DMS153 treated with DMSO at 0.1 percent for 48 hours (cell line): ENCODE measurements around the gene SPRY1.

Experiments used
- DNase-seq: peaks from one replicate; lab custom pipeline; 2025; ENCODE audit not compliant: unreplicated experiment; lab: John Stamatoyannopoulos, UW

SPRY1 gene

DNA sequence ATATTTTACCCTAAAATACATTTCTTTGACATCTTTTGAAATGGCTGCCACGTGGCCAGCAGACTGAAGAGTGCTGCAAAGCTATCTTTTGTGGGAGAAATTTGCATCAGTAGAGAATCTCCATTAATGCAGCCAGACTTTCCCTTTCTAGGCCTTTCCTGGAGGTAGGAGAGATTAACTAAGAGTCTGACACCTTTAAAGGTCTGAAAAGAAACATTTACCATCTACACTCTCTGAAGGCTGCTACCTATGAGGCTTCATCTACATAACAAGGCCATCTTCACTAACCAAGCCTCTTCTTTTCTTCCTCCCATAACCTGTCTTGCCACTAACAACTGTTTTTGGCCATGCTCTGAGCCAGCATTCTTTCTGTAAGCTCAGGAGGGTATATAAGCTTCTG, 17.8 kb upstream of the SPRY1 start:
- no peak for DNase-seq

DNA sequence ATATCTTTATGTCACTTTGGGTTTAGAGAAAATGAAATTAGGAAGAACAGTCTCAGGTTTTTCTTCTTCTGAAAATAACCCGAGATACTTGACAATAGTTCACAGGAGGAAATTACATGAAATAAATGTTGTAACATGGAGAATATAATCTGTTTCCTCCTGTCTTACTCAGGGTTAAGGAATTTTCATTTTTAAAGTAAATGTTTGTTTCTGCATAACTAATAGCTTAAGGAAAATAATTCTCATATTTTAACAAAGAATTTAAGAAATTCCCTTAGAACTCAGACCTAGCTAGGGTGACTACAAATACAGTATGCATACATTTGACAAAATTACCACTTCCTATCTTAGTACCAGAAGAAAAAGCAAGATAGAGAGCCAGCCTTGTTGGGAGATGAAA, 17.2 kb upstream of the SPRY1 start:
- no peak for DNase-seq

DNA sequence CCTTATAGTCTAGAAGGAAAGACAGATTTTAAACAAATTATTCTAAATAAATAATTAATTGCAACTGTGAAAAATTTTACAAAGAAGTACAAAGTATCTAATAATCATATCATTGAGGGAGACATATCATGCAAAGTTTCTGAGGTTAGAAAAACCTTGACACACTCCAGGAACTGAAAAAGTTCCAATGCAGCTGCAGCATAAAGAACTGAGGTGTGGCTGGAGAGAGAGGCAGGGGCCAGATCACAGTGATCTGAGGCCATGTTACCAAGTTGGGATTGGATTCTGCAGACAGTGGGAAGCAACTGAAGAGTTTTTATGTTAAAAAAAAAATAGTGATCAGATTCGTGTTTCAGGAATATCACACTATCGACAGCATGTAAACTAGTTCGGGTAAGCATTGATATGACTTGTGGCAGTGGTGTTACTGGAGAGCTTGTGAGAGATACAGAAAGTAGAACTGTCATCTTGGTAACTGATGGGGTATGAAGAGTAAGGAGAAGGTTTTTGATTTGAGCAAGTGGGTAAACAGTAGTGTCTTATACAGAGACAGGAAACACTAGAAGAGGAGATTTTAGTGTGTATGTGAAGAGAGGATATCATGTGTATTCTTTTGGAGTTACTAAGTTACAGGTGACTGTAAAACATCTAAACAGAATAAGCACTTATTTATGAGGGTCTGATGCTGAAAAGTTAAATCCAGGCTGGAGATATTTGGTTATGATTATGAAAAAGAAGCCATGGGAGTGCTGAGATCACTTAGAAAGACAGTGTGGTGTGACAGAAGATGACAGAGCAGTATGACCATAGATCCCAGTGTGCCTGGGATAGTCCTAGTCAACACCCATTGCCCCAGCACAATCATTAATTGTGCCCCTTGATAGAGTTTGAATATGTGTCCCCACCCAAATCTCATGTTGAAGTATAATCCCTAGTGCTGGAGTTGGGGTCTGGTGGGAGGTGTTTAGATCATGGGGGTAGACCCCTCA, 15.6 kb upstream of the SPRY1 start:
- DNase-seq: no peak

DNA sequence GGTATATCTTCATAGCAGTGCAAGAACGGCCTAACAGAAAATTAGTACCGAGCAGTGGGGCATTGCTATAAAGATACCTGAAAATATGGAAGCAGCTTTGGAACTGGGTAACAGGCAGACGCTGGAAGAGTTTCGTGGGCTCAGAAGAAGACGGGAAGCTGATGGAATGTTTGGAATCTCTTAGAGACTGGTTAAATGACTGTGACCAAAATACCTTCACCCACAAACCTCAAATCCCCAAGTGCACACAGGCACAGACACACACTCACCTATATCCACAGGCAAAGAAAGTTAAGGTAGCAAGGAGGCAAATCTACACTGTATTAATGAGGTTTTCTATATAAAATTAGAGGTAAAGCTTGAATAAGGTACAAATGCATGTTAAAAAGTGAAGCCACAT, 14.6 kb upstream of the SPRY1 start:
- no peak for DNase-seq

DNA sequence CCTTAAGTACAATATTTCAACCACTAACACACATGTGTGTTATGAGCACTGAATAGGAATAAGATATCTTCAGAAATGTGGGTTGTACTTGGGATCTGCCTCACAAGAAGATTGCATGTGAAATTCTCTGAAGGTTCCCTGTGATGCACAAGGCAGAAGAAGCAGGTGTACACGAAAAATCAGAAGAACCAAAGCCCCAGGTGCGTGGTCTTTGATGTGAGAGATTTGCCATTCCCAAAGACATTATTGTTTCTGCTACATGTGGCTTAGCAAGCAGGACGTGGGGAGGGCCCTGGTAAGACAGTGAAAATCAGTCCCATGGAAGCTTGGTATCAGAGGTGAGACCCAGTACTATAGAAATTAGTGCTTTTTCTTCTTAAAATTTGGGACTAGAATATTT, 13.0 kb upstream of the SPRY1 start:
- no peak for DNase-seq

DNA sequence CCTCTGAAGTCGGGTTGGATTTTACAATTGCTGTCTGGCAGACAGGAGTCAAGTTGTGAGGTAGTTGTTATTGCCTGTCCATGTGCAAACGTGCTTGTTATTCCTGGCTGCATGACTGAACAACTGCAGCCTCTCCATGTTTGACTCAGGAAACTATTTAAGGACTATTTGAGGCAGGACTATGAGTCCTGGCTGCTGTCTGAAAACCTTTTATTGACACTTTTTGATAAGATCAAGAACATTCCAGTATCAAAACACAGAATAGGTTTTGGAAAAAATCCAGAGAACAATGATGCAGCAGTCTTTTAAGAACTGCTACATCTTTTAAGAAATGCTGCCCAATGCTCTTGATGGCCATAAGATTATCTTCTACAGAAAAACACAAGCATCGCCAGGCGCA, 10.0 kb upstream of the SPRY1 start:
- DNase-seq: no peak

DNA sequence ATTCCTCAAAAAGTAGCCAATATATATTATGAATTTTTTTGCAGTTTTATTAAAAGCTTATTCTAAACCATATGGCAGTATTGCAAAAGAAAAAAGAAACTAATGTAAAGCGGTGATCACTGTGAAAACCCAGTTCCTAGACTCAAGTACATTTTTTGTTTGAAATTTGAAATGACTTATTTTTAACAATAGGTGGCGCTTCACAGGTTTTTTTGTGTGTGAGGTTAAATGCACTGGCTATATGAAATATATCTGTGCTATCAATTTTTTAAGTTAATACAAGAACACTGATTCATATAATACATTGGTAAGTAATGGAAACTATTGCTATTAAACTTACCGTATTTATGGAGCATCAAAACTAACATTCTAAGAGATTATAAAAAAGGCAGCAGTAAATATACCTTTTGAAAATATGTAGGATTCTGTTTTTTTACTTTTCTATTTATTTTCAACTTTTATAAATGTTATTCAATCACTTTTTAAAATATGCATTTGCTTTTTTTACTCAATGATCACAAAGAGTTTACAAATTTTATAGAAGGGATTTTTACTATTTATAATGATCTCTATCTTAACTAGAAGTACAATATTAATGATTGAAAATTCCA, 5.6 kb upstream of the SPRY1 start:
- peak; percentile 33 for DNase-seq

DNA sequence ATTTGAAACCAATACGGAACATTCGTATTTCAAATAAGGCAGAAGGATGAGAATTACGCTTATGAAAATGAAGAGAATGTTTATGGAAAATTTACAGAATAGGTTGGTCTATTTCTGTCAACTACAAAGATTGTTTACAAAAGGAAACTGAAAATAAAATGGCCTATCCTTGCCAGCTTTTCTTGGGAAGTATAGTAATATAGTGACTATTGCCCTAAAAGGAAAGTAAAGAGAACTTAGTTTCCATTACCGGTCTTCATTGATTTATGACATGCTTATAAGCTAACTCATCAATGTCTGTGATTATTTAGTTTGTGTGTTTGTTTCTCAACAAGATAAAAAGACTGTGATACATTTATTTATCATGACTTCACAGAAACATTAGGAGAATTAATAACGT, 2.9 kb upstream of the SPRY1 start:
- DNase-seq: no peak

DNA sequence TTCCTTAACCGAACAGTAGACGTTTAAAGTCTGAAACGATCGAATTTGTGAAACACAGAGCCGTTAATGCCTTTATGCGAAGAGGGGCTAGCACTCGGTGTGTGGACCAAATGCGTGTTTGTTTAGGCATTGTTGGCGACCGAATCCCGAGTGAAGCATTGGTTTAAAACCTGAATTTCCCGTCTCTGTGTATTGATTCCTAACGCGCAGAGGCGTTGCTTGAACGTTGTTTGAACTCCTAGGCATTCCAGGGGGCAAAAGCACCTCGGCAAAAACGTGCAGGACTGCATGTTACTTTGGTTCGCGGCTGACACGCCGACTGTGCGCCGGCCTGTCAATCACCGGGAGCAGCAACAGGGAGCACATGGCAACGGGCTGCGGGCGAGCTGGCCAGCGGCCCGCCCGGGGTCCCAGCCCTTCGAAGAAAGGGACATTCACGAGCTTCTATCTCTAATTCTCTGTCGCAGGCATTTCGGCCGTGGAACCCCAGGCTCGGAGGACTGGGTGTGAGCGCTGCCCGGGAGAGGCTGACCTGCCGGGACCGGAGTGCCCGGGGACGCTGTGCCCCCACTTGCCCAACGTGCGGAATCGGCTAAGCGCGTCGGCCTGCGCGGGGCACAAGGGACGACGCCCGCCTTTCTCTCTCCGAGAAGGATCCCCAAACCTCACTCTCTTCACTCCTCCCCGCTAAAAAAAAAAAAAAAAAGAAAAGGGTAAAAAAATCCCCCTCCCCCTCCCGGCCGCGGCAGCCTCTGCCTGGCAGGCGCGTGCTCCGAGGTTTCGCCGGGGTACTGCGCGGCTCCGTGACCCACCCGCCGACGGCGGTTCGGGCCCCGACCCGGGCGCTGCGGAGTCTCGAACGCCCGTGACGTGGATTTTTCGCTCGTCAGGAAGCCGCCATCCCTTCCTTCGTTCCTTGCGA, 810 bp downstream of the SPRY1 start:
- no peak for DNase-seq

DNA sequence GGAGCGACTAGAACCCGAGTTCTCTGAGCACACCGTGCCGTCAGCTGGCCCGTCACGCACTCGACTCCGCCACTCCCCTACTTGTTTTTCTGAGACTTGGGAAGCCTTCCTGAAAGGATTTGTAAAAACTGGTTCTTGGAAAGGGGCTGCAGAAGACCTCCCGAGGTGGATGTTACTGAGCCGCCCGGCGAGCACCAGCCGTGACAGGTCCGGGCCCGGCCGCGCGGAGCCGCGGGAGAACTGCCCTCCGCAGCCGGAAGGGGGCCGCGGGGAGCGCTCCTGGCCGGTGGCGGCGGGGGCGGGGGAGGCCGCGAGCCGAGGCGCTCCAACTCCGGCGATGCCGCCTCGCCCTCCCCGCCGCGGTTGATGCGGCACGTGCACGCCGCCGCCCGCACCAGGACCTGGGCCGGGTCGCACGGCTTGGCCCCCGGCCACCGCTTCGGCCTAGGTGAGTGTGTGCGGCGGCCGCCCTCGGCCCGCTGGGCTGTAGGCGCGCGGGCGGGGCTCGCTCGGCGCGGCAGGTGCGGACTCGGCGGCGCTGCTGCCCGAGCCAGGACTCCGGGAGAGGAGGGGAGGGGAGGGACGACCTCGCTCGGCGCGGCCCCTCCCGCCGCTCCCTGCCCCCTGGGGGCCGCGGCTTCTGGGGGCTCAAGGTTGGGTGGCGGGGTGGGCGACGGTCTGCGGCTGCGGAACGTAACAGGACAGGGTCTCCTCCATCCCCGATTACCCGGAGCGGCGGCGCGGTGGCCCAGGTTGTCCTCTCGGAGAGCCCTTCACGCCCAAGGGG, 1.7 kb downstream of the SPRY1 start:
- peak; percentile 33 for DNase-seq

DNA sequence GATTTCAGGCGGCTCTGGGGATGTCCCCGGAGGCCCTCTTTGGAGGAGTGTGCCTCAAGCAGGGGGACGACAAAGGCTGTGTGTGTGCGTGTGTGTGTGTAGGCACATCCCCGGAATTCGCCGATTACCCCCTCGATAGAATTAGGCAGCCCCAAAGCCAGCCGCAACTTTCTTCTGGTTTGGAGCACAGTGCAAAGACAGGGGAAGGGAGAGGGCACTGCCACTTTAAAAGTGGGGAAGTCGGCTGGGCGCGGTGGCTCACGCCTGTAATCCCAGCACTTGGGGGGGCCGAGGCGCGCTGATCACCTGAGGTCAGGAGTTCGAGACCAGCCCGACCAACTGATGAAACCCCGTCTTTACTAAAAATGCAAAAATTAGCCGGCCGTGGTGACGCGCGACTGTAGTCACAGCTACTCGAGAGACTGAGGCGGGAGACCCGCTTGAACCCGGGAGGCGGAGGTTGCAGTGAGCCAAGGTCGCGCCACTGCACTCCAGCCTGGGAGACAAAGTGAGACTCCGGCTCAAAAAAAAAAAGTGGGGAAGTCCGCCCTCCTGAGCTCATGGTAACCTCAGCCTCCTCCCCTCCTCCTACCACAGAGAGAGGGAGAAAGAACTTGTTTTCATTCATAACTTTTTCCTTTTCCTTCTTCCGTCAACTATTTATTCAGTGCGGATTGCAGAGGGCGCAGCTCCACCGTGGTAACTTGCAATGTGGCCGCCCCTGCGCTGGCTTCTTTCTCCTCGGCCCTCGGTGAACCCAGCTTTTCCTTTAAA, 2.4 kb downstream of the SPRY1 start:
- peak; percentile 23 for DNase-seq

DNA sequence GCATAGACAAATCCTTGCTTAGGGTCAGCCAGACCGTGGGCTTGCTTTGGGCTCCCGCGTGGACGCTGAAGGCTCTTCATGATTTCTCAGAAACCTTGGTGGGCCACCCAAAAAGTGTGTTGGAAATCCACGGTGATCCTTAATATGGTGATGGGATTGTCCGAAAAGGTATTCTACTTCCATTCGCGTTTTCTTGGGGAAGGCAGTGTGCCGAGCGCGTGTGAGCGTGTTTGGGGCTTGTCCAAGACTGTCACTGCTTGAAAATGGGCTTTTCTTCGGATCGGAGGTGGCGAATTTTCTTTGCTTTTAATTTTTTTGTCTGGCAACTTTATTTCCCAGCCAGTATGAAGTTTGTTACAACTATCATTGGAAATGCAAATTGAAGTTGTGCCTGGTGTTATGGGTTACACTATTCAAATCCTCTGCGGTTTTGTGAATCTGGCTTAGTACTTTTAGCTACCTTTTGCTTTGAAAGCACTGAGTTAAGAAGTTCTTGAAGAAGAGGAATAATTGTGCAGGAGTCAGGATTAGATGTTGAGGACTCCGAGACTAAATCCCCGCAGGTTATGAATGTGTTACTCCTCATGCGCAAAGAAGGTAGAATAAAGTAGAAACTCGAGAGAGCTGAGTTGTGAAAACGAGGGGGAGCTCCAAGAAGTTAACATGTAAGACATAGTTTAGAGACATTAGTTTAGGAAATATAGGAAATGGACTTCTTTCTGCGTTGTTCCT, 3.2 kb downstream of the SPRY1 start:
- no peak for DNase-seq

DNA sequence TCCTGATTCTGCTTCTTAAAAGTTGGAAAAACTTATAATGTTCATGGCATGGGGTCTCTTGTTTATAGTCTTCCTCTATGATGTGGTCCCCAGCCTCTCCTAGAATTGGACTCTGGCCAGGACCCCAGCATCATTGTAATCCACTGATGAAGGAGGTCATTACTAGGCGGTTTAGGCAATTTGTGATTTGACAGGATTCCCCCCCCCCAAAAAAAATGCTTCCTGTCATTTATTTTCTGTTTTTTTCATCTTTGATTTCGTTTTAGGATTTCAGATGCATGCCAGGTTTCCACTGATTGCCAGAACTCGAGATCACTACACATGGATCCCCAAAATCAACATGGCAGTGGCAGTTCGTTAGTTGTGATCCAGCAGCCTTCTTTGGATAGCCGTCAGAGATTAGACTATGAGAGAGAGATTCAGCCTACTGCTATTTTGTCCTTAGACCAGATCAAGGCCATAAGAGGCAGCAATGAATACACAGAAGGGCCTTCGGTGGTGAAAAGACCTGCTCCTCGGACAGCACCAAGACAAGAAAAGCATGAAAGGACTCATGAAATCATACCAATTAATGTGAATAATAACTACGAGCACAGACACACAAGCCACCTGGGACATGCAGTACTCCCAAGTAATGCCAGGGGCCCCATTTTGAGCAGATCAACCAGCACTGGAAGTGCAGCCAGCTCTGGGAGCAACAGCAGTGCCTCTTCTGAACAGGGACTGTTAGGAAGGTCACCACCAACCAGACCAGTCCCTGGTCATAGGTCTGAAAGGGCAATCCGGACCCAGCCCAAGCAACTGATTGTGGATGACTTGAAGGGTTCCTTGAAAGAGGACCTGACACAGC, 4.9 kb downstream of the SPRY1 start:
- DNase-seq: no peak

DNA sequence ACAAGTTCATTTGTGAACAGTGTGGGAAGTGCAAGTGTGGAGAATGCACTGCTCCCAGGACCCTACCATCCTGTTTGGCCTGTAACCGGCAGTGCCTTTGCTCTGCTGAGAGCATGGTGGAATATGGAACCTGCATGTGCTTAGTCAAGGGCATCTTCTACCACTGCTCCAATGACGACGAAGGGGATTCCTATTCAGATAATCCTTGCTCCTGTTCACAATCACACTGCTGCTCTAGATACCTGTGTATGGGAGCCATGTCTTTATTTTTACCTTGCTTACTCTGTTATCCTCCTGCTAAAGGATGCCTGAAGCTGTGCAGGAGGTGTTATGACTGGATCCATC, 5.5 kb downstream of the SPRY1 start:
- no peak for DNase-seq

DNA sequence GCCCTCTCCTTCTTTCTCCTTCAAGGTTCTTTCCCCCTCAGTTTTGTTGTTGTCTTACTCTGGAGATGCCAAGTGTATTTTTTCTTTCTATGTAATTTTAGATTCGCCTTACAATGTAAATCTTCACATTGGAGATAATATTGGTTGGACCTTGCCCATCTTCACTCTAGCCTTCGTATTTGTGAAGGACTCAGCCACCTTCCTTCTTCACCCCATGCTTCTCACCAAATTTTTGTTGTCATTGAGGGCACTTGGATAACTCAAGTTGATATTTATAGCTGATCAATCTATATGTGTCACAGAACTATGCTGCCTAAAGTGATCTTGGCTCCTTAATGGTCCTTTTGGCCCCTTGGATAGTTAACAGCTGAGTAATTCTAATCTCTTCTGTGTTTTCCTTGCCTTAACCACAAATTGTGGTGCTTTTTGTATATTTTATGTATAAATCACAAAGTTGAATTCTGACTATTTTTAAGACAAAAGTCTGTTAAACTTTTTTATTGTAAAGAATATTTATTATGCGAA, 6.5 kb downstream of the SPRY1 start:
- no peak for DNase-seq

DNA sequence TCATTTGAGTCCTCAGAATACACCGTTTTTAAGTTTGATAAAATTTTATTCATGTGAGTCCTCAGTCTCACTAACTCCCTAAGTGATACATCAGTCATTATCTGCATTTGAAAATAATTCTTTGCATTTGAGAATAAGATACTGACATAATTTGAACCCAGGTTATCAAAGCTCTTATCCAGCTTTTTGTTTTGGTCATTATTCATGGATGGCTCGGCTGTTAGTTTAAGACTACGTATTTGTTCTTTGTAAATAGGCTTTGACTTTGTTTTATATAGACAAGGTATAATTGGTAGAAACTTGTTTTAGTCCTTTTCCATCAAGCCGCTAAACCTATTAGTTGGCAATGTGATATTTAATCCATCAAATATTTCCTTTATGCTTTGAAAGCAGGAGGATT, 7.9 kb downstream of the SPRY1 start:
- DNase-seq: no peak

DNA sequence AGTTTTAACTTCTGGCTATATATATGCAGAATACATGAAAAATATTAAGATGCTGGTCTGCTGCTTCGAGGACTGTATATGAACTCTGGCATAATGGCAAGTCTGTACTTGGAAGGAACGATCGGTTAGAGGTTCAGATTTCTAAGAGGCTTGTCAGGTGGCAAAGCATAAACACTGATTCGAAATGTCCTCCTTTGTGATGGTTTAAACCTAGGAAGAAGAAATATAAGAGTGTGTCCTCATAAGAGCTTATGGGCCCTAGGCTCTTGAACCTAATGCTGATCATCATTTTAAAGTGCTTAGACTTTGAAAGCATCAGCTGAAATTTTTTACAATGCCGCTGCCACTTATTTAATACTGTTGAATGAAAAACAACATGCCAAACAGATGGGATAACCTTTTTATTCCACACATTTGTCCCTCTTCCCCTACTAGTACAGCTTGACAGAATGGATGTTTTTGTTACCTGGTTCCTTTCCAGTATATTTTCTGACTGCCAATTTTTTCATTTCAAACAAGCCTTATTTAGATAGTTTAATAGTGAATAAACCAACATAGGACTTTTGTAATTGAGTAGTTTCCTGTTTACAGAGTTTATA, 8.8 kb downstream of the SPRY1 start:
- DNase-seq: no peak

DNA sequence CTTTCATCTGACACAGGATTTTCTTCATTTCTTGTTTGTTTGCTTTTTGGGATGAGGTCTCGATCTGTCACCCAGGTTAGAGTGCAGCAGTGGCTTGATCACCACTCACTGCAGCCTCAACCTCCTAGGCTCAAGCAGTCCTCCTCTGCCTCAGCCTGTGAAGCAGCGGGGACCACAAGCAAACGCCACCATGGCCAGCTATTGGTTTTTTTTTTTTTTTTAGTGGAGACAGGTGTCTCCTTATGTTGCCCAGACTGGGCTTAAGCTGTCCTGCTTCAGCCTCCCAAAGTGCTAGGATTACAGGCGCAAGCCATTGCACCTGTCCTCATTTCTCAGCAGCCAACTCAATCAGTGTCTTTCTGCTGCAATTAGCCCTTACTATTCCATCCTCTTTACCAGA, 10.3 kb downstream of the SPRY1 start:
- DNase-seq: no peak
